SK-N-SH (cell line): ENCODE measurements around the gene DCHS2. TPM values are rescaled to one million over a fixed set of nuclear protein-coding genes. Genes with fewer than 3 reads are reported as not detected.

Source experiments
- CTCF ChIA-PET: fragments of 300-600, 350-600 bp; formaldehyde crosslinking; extraction: SDS; loops from one replicate; lab custom pipeline; 2021; lab: Yijun Ruan, JAX
- POLR2A ChIA-PET: fragments of 350-600 bp; sonication (Branson Sonifier 250); formaldehyde crosslinking; extraction: SDS; loops from one replicate; lab custom pipeline; 2020; ENCODE audit warnings: antibody characterized with exemption, inconsistent platforms; lab: Yijun Ruan, JAX
- DNase-seq: peaks from one replicate; pipeline ENCODE4 v3.0.0; 2012
- H2AFZ ChIP-seq: fragments of 200-600 bp; sonication (generic); 2 replicates; pipeline ENCODE4 v1.8.1; 2016; ENCODE audit warnings: antibody characterized with exemption, mild to moderate bottlenecking, low read depth
- H3F3A ChIP-seq: fragments of 200-600 bp; sonication (generic); replicated peaks from 2 replicates; pipeline ENCODE3; 2016; ENCODE audit warnings: antibody characterized with exemption, mild to moderate bottlenecking; ENCODE audit not compliant: insufficient read depth
- H3K27ac ChIP-seq, 2 experiments: fragments of 200-500 bp in 1 of 2; fragments of 200-600 bp in 1 of 2; sonication (Bioruptor generic) in 1 of 2; sonication (generic), shearing (Covaris generic) in 1 of 2; 2 replicates each; pipeline versions ENCODE4 v1.5.1 to v1.6.1; 2014 to 2016; ENCODE audit warnings: low read depth in 2 of 2, inconsistent platforms in 1 of 2, low read length in 1 of 2, mild to moderate bottlenecking in 1 of 2, mixed read lengths in 1 of 2
- H3K27me3 ChIP-seq: fragments of 200-600 bp; sonication (generic), shearing (Covaris generic); 2 replicates; pipeline ENCODE4 v1.6.1; 2016; ENCODE audit warnings: mixed run types; ENCODE audit not compliant: insufficient read depth
- H3K36me3 ChIP-seq, 2 experiments: fragments of 200-500 bp in 1 of 2; fragments of 200-600 bp in 1 of 2; sonication (Bioruptor generic) in 1 of 2; sonication (generic) in 1 of 2; replicated peaks in 1 of 2; 2 replicates each; pipeline versions ENCODE3 to v1.5.1; 2014 to 2016; ENCODE audit warnings: low read length in 1 of 2, mild to moderate bottlenecking in 1 of 2; ENCODE audit not compliant: insufficient read depth in 2 of 2, control insufficient read depth in 1 of 2
- H3K4me1 ChIP-seq, 2 experiments: fragments of 200-500 bp in 1 of 2; fragments of 200-600 bp in 1 of 2; sonication (Bioruptor generic) in 1 of 2; sonication (generic), shearing (Covaris generic) in 1 of 2; 2 replicates each; pipeline versions ENCODE4 v1.5.1 to v1.6.1; 2014 to 2016; ENCODE audit warnings: low read depth in 1 of 2, low read length in 1 of 2, mixed run types in 1 of 2; ENCODE audit not compliant: insufficient read depth in 2 of 2, control insufficient read depth in 1 of 2
- H3K4me2 ChIP-seq: fragments of 200-600 bp; sonication (generic), shearing (Covaris generic); 2 replicates; pipeline ENCODE4 v1.6.1; 2017; ENCODE audit warnings: mixed run types
- H3K4me3 ChIP-seq, 2 experiments: fragments of 200-500 bp in 1 of 2; fragments of 200-600 bp in 1 of 2; sonication (Bioruptor generic) in 1 of 2; sonication (generic), shearing (Covaris generic) in 1 of 2; 2 replicates each; pipeline versions ENCODE4 v1.5.1 to v1.8.1; 2014 to 2016; ENCODE audit warnings: low read depth in 2 of 2, inconsistent platforms in 1 of 2, low read length in 1 of 2, mild to moderate bottlenecking in 1 of 2, mixed read lengths in 1 of 2, moderate library complexity in 1 of 2
- H3K79me2 ChIP-seq: fragments of 200-600 bp; sonication (generic); 2 replicates; pipeline ENCODE4 v1.8.1; 2017; ENCODE audit warnings: mild to moderate bottlenecking; ENCODE audit not compliant: insufficient read depth
- H3K9ac ChIP-seq: fragments of 200-600 bp; sonication (generic); 2 replicates; pipeline ENCODE4 v1.6.1; 2017; ENCODE audit warnings: mixed run types
- H3K9me2 ChIP-seq: fragments of 200-600 bp; sonication (generic); 2 replicates; pipeline ENCODE4 v1.6.1; 2017; ENCODE audit warnings: mixed run types
- H3K9me3 ChIP-seq: fragments of 200-600 bp; sonication (generic); 2 replicates; pipeline ENCODE4 v1.6.1; 2017; ENCODE audit warnings: mixed run types, mild to moderate bottlenecking, moderate library complexity
- H4K20me1 ChIP-seq: fragments of 200-600 bp; sonication (generic); 2 replicates; pipeline ENCODE4 v1.6.1; 2017; ENCODE audit warnings: mild to moderate bottlenecking, mixed run types; ENCODE audit not compliant: insufficient read depth
- CTCF ChIP-seq: fragments of 200-600 bp; sonication (generic); IDR thresholded peaks from 2 replicates; pipeline ENCODE4 v1.6.1; 2017; ENCODE audit warnings: antibody characterized with exemption, mild to moderate bottlenecking, moderate library complexity
- ELF1 ChIP-seq: IDR thresholded peaks from 2 replicates; pipeline ENCODE4 v1.4.0; 2012
- EP300 ChIP-seq, 2 experiments: IDR thresholded peaks; 2 replicates each; pipeline versions ENCODE4 v1.4.0 to v1.6.1; 2012; ENCODE audit warnings: borderline replicate concordance in 1 of 2, low read depth in 1 of 2, low read length in 1 of 2
- FOXJ3 ChIP-seq: sonication (generic); formaldehyde crosslinking; IDR thresholded peaks from 2 replicates; pipeline ENCODE4 v1.5.1; 2020; ENCODE audit warnings: mild to moderate bottlenecking, missing genetic modification reagents
- GATA2 ChIP-seq: sonication (generic); formaldehyde crosslinking; IDR thresholded peaks from 2 replicates; pipeline ENCODE4 v1.5.0; 2020; ENCODE audit warnings: mild to moderate bottlenecking, missing genetic modification reagents
- IRF3 ChIP-seq: fragments of 150-350 bp; IDR thresholded peaks from 2 replicates; pipeline ENCODE4 v1.6.1; 2016; ENCODE audit warnings: mild to moderate bottlenecking, low read depth, low read length
- MEF2A ChIP-seq: IDR thresholded peaks from 2 replicates; pipeline ENCODE4 v1.4.0; 2012; ENCODE audit warnings: low read depth, borderline replicate concordance
- MXI1 ChIP-seq: IDR thresholded peaks from 2 replicates; pipeline ENCODE4 v1.6.1; 2012; ENCODE audit warnings: mild to moderate bottlenecking, low read depth, low read length, improper control_type of control experiment
- NFIC ChIP-seq: IDR thresholded peaks from 2 replicates; pipeline ENCODE4 v1.4.0; 2012; ENCODE audit warnings: borderline replicate concordance
- NRF1 ChIP-seq: IDR thresholded peaks from 2 replicates; pipeline ENCODE4 v1.6.1; 2012; ENCODE audit warnings: low read depth, mild to moderate bottlenecking, low read length
- PBX3 ChIP-seq: IDR thresholded peaks from 2 replicates; pipeline ENCODE4; 2012
- POLR2AphosphoS5 ChIP-seq: IDR thresholded peaks from 2 replicates; pipeline ENCODE4 v1.6.1; 2012; ENCODE audit warnings: low read depth, low read length
- RCOR1 ChIP-seq: fragments of 150-350 bp; IDR thresholded peaks from 2 replicates; pipeline ENCODE4 v1.6.1; 2017; ENCODE audit warnings: antibody characterized with exemption, low read length
- RFX5 ChIP-seq: IDR thresholded peaks from 2 replicates; pipeline ENCODE4 v1.6.1; 2012; ENCODE audit warnings: mild to moderate bottlenecking, improper control_type of control experiment, low read length
- RXRA ChIP-seq: IDR thresholded peaks from 2 replicates; pipeline ENCODE4 v1.4.0; 2012; ENCODE audit warnings: low read depth, mild to moderate bottlenecking, borderline replicate concordance
- SIN3A ChIP-seq: IDR thresholded peaks from 2 replicates; pipeline ENCODE4 v1.6.1; 2012; ENCODE audit warnings: low read depth, mild to moderate bottlenecking, low read length, moderate library complexity, borderline replicate concordance
- TCF12 ChIP-seq: IDR thresholded peaks from 2 replicates; pipeline ENCODE4 v1.4.0; 2012
- USF1 ChIP-seq: IDR thresholded peaks from 2 replicates; pipeline ENCODE4 v1.4.0; 2012; ENCODE audit warnings: low read depth, borderline replicate concordance
- WGBS: methylation state at CpG from one replicate; pipeline ENCODE4 v1.1.6; 2017; ENCODE audit warnings: low lambda C conversion rate; 5-methylcytosine and 5-hydroxymethylcytosine counted together
- polyA plus RNA-seq, 3 experiments: library from polyadenylated mRNA; depleted of rRNA; stranded (reverse); fragments of >200 nt; gene quantifications; 2 replicates each; pipeline ENCODE4 v1.2.3, GENCODE V29; 2012
- TF ChIP-seq, protein P1 (sequence below): IDR thresholded peaks from 2 replicates; pipeline ENCODE4 v1.4.0; 2012; ENCODE audit warnings: low read depth, borderline replicate concordance

Gene DCHS2
- polyA plus RNA-seq, 1 of the 3 experiments (the other 2 are of a cell fraction), result not detected

DNA sequence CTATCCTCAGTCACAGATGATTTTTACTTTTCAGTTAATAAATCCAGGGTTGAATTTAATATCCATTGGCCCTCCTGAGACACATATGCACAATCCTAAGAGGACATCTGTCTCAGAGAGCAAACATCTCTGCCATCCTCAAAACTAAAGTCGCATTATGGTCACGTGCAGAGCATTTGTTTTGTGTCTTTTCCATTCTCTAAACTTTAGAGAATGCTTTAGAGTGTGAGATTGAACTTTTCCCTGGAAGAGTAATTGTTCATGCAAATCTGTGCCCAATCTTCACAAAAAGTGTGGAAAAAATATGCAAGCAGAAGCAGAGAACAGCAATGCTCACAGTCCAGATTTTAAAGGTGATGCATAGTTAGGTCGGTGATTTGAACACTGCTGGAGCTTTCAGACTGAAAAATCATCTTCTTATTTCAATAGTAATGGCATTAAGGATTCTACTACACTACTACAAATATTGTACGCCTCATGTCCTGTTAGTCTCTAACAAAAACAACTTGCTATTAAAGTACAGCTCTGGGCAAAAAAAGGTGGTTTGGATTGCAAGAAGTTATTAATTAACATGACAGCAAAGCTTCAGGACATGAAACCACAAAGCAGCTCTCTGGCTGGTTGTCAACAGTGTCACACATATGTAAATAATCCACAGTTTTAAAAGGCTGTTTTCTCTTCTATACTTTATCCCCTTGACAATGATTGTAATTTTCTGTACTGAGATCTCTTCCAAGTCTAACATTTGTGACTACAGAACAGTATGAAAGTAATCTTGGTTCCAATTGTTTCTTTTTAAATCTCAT, 19.9 kb downstream of the DCHS2 start:
- H3K4me2 ChIP-seq, result no peak overlapping the region
- H3K27me3 ChIP-seq, result peaks cover 3% of the 10 kb centered on the region; the same call in 1 of the 2 replicates
- H3K4me3 ChIP-seq, result no peak overlapping the region
- no peak for DNase-seq
- no peaks in the 10 kb centered on the region for H3F3A ChIP-seq
- no peaks in the 10 kb centered on the region for H4K20me1 ChIP-seq
- no peaks in the 10 kb centered on the region for H3K4me1 ChIP-seq
- no peak overlapping the region for H3K9ac ChIP-seq
- no peaks in the 10 kb centered on the region for H3K9me3 ChIP-seq
- H3K36me3 ChIP-seq, result no peaks in the 10 kb centered on the region
- ChIA-PET CTCF (no interaction called here), POLR2A (no interaction called here)
- H2AFZ ChIP-seq, result no peak overlapping the region
- WGBS, result 1% methylated on average over 4 of the region's 4 CpGs
- H3K27ac ChIP-seq, result no peak overlapping the region
- no peak for TF ChIP-seq SIN3A
- H3K79me2 ChIP-seq, result no peaks in the 10 kb centered on the region
- H3K9me2 ChIP-seq, result no peaks in the 10 kb centered on the region

GRCh38 chr4:154471032-154471431, 20.6 kb downstream of the DCHS2 start:
- H3K79me2 ChIP-seq, result no peaks in the 10 kb centered on the region

More at GRCh38 chr4:154471032-154471431, 20.6 kb downstream of the DCHS2 start:
- no peaks in the 10 kb centered on the region for H3K9me3 ChIP-seq
- H3K9ac ChIP-seq, result no peak overlapping the region
- no peaks in the 10 kb centered on the region for H3F3A ChIP-seq
- CTCF ChIA-PET, result no interaction called here
- DNase-seq, result no peak
- TF ChIP-seq PBX3, result no peak
- no peak for TF ChIP-seq ELF1
- TF ChIP-seq MEF2A, result no peak
- TF ChIP-seq MXI1, result no peak
- TF ChIP-seq NRF1, result no peak
- no peak for TF ChIP-seq USF1
- no peak for TF ChIP-seq RFX5
- TF ChIP-seq POLR2AphosphoS5, result no peak
- no peak for TF ChIP-seq IRF3
- no peak for TF ChIP-seq SIN3A
- TF ChIP-seq EP300 (IDR thresholded peaks at IDR 0.05; ENCODE audit: borderline replicate concordance in 1 of 2, low read depth in 1 of 2, low read length in 1 of 2), result no peak
- no peak for TF ChIP-seq RCOR1
- no peak for TF ChIP-seq GATA2 (CRISPR knock-in tag)
- no peak for TF ChIP-seq TCF12
- TF ChIP-seq FOXJ3 (CRISPR knock-in tag), result no peak
- TF ChIP-seq CTCF, result no peak
- TF ChIP-seq NFIC, result no peak
- TF ChIP-seq RXRA, result no peak
- TF ChIP-seq, protein P1, sequence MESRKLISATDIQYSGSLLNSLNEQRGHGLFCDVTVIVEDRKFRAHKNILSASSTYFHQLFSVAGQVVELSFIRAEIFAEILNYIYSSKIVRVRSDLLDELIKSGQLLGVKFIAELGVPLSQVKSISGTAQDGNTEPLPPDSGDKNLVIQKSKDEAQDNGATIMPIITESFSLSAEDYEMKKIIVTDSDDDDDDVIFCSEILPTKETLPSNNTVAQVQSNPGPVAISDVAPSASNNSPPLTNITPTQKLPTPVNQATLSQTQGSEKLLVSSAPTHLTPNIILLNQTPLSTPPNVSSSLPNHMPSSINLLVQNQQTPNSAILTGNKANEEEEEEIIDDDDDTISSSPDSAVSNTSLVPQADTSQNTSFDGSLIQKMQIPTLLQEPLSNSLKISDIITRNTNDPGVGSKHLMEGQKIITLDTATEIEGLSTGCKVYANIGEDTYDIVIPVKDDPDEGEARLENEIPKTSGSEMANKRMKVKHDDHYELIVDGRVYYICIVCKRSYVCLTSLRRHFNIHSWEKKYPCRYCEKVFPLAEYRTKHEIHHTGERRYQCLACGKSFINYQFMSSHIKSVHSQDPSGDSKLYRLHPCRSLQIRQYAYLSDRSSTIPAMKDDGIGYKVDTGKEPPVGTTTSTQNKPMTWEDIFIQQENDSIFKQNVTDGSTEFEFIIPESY, result no peak
- H3K4me1 ChIP-seq, result no peaks in the 10 kb centered on the region
- no peaks in the 10 kb centered on the region for H3K36me3 ChIP-seq
- WGBS, result 2% methylated on average over 2 of the region's 2 CpGs
- no peaks in the 10 kb centered on the region for H4K20me1 ChIP-seq
- POLR2A ChIA-PET, result no interaction called here
- H3K27me3 ChIP-seq, result peaks cover 3% of the 10 kb centered on the region; the same call in 1 of the 2 replicates
- no peak overlapping the region for H3K4me2 ChIP-seq
- H3K27ac ChIP-seq, result no peak overlapping the region
- no peak overlapping the region for H3K4me3 ChIP-seq
- no peaks in the 10 kb centered on the region for H3K9me2 ChIP-seq
- H2AFZ ChIP-seq, result no peak overlapping the region
